ENCODE data around the gene SLC41A2. TPM values are rescaled to one million over a fixed set of nuclear protein-coding genes. Genes with fewer than 3 reads are reported as not detected.

Gene SLC41A2
- total and polyA plus RNA-seq, 9 of the 15 experiments (the other 6 are each of a cell fraction or from before 2014, with no cell fraction given): 0.01 to 0.89 (median 0.16) TPM; not detected in 1

- TF ChIP-seq SNRNP70 (optimal IDR thresholded peaks at IDR 0.05; ENCODE audit: low read depth, low read length) (no peak), POLR2G (IDR thresholded peaks at IDR 0.05; ENCODE audit: low read depth, low read length) (peak; percentile 94), ELF4 (CRISPR knock-in tag; IDR thresholded peaks at IDR 0.05) (0 out of 2 replicates have a peak, but pooled peaks have one; percentile 47), DLX4 (CRISPR knock-in tag; IDR thresholded peaks at IDR 0.05) (no peak), CAMTA2 (CRISPR knock-in tag; conservative IDR thresholded peaks at IDR 0.05) (no peak), HDAC8 (tag; IDR thresholded peaks at IDR 0.05) (peak; percentile 52; the same call in 1 of the 2 replicates), MAZ (CRISPR knock-in tag; conservative IDR thresholded peaks at IDR 0.05 in 1 of 2, IDR thresholded peaks at IDR 0.05 in 1 of 2) (peak; percentile 50 to 66; a peak in 2 of 4 replicates), CTBP1 (IDR thresholded peaks at IDR 0.05; ENCODE audit: borderline replicate concordance) (0 out of 2 replicates have a peak, but pooled peaks have one; percentile 43), MAX (CRISPR knock-in tag; IDR thresholded peaks at IDR 0.05) (peak; percentile 94), ERF (CRISPR knock-in tag; IDR thresholded peaks at IDR 0.05) (0 out of 2 replicates have a peak, but pooled peaks have one; percentile 70), FIP1L1 (IDR thresholded peaks at IDR 0.05; ENCODE audit: low read depth, low read length, poor library complexity, severe bottlenecking) (peak; percentile 57), PHF8 (IDR thresholded peaks at IDR 0.05; ENCODE audit: borderline replicate concordance, low read length) (peak; percentile 90), EGR1 (conservative IDR thresholded peaks at IDR 0.05) (peak; percentile 50; the same call in 1 of the 2 replicates), RCOR1 (IDR thresholded peaks at IDR 0.05; ENCODE audit: borderline replicate concordance in 1 of 2, low read depth in 2 of 2, low read length in 2 of 2) (peak in 1 of 2 experiments; percentile 31; a peak in 1 of 4 replicates), USF1 (CRISPR knock-in tag; IDR thresholded peaks at IDR 0.05) (peak; percentile 59), ETV5 (CRISPR knock-in tag; IDR thresholded peaks at IDR 0.05; ENCODE audit: low read depth) (no peak), MCM7 (IDR thresholded peaks at IDR 0.05) (no peak), ZBTB11 (CRISPR knock-in tag; IDR thresholded peaks at IDR 0.05) (no peak), SRSF1 (IDR thresholded peaks at IDR 0.05; ENCODE audit: low read depth, low read length) (0 out of 2 replicates have a peak, but pooled peaks have one; percentile 56), SIN3B (IDR thresholded peaks at IDR 0.05; ENCODE audit: low read depth) (peak; percentile 53; the same call in 1 of the 2 replicates)
These were observed 28.2 kb upstream of the SLC41A2 start, which contains the start of gene NOPCHAP1 (continued) for GRCh38 chr12:104986022-104986941.

Data from K562 (cell line).